Stimulated activated naive CD4-positive, alpha-beta T cell treated with Interleukin-2 at 50 U/mL for 16 hours (primary cell): ENCODE measurements around the gene BCAN.

ENCODE experiments used
- DNase-seq: peaks from one replicate; lab custom pipeline; 2025; lab: John Stamatoyannopoulos, UW

Gene BCAN

GRCh38 chr1:156662005-156662799 is 20.3 kb downstream of the BCAN start:
- no peak for DNase-seq

- DNase-seq = no peak
These were observed 20.8 kb downstream of the BCAN start for GRCh38 chr1:156662800-156663055.

- no peak for DNase-seq
These were observed 21.3 kb downstream of the BCAN start for GRCh38 chr1:156663178-156663577.

GRCh38 chr1:156664046-156664766 is 22.3 kb downstream of the BCAN start:
- no peak for DNase-seq

GRCh38 chr1:156664767-156665411 is 23.0 kb downstream of the BCAN start:
- DNase-seq = no peak

- no peak for DNase-seq
These were observed 23.6 kb downstream of the BCAN start for GRCh38 chr1:156665539-156665938.

- no peak for DNase-seq
These were observed 25.1 kb downstream of the BCAN start for GRCh38 chr1:156666862-156667609.

GRCh38 chr1:156667610-156667967 is 25.7 kb downstream of the BCAN start:
- no peak for DNase-seq

GRCh38 chr1:156667968-156668709 is 26.2 kb downstream of the BCAN start:
- DNase-seq = no peak

GRCh38 chr1:156668801-156669637 is 27.1 kb downstream of the BCAN start:
- DNase-seq = no peak

- no peak for DNase-seq
These were observed 27.9 kb downstream of the BCAN start for GRCh38 chr1:156669794-156670193.

- DNase-seq = no peak
These were observed 28.4 kb downstream of the BCAN start for GRCh38 chr1:156670359-156670758.

- no peak for DNase-seq
These were observed 28.9 kb downstream of the BCAN start for GRCh38 chr1:156670791-156671190.

GRCh38 chr1:156671804-156672203 is 29.9 kb downstream of the BCAN start:
- no peak for DNase-seq

GRCh38 chr1:156673387-156674121 is 31.6 kb downstream of the BCAN start:
- DNase-seq = no peak

- no peak for DNase-seq
These were observed 33.5 kb downstream of the BCAN start for GRCh38 chr1:156675210-156676113.

GRCh38 chr1:156676114-156676819 is 34.4 kb downstream of the BCAN start:
- DNase-seq = no peak

- no peak for DNase-seq
These were observed 35.1 kb downstream of the BCAN start, which contains the start of gene NES for GRCh38 chr1:156676820-156677615. TSS of gene NES (minus strand) at chr1:156677407. CDS start at chr1:156677264, 143 bp downstream.
